Kidney (tissue), 14 donors: ENCODE results near the gene SERPINH1. TPM values are rescaled to one million over a fixed set of nuclear protein-coding genes. Genes with fewer than 3 reads are reported as not detected.
A peak's percentile ranks its signal among the peaks of the same experiment; 100 is the strongest.

Source experiments
- DNase-seq, 5 donors: peaks; one replicate each; pipeline ENCODE4 v3.0.0-alpha.2; 2013 to 2020
- FAIRE-seq: peaks from 2 replicates; lab custom pipeline; 2012; peaks lifted over from hg19 to GRCh38; lab: Jason Lieb, UNC
- H3K27ac ChIP-seq, 2 donors: one replicate each; pipeline ENCODE4 v1.7.0; 2013; ENCODE audit warnings: low read depth in 2 of 2, low read length in 2 of 2, inconsistent platforms in 1 of 2
- H3K27me3 ChIP-seq: one replicate; pipeline ENCODE4 v1.7.1; 2013; ENCODE audit warnings: low read length, inconsistent platforms; ENCODE audit not compliant: control insufficient read depth, insufficient read depth
- H3K36me3 ChIP-seq, 3 donors: one replicate each; pipeline versions ENCODE4 v1.7.0 to v1.7.1; 2013; ENCODE audit warnings: low read length in 3 of 3, control low read depth in 1 of 3, inconsistent platforms in 1 of 3; ENCODE audit not compliant: insufficient read depth in 3 of 3, control insufficient read depth in 2 of 3
- H3K4me1 ChIP-seq, 3 donors: one replicate each; pipeline versions ENCODE4 v1.7.0 to v1.7.1; 2013; ENCODE audit warnings: low read length in 3 of 3, inconsistent platforms in 1 of 3, low read depth in 1 of 3; ENCODE audit not compliant: control insufficient read depth in 2 of 3, insufficient read depth in 2 of 3
- H3K4me3 ChIP-seq, 3 donors: one replicate each; pipeline versions ENCODE4 v1.7.0 to v1.8.1; 2013; ENCODE audit warnings: low read length in 3 of 3, control low read depth in 1 of 3, inconsistent platforms in 1 of 3
- H3K9ac ChIP-seq, 3 donors: one replicate each; pipeline versions ENCODE4 v1.7.0 to v1.7.1; 2013; ENCODE audit warnings: low read length in 3 of 3, control low read depth in 1 of 3, inconsistent platforms in 1 of 3
- H3K9me3 ChIP-seq, 3 donors: one replicate each; pipeline versions ENCODE4 v1.7.0 to v1.7.1; 2013; ENCODE audit warnings: low read length in 3 of 3, control low read depth in 1 of 3, inconsistent platforms in 1 of 3; ENCODE audit not compliant: control insufficient read depth in 2 of 3, insufficient read depth in 1 of 3
- CTCF ChIP-seq: IDR thresholded peaks from 3 replicates; pipeline ENCODE4 v1.5.1; 2012; ENCODE audit warnings: mild to moderate bottlenecking, moderate library complexity, borderline replicate concordance; ENCODE audit not compliant: insufficient read depth; ENCODE audit errors: extremely low read depth
- intact Hi-C: fragments of 100-400 bp; cut with DNase I; formaldehyde crosslinking; loops from one replicate; pipeline ENCODE4 v1.11.1; 2022
- polyA plus RNA-seq: library from polyadenylated mRNA; stranded (reverse); fragments of 350-450 nt; fragmentation: Illumina TruSeq; extraction: RNeasy Lipid Tissue Mini Kit (QIAGEN cat#74804); gene quantifications from one replicate; pipeline ENCODE4 v1.2.3, GENCODE V29; 2014; ENCODE audit warnings: low read depth, low replicate concordance; ENCODE audit not compliant: insufficient read depth
- total RNA-seq: library from RNA; stranded (reverse); fragmentation: NEBNext Ultra II Directional; extraction: Animal tissue kit (Norgen Biotek cat#: 25700); gene quantifications from one replicate; pipeline ENCODE4 v1.2.1, GENCODE V29; 2021
- donor health status: control.
- donor health status: control.
- donor health status: control.
- donor health status: control.
- donor health status: control.
- donor health status: DM: yes; HTN: yes; CAD: no.
- donor health status: Normal renal cell carcinoma (clear cell type).

Gene SERPINH1
- total and polyA plus RNA-seq, 2 donors from 2014 or later = 81.1 to 104 TPM

GRCh38 chr11:75589933-75590332, 27.9 kb downstream of the SERPINH1 start:
- H3K9me3 ChIP-seq = no peaks in the 10 kb centered on the region
- no peak overlapping the region for H3K27ac ChIP-seq
- no peaks in the 10 kb centered on the region for H3K27me3 ChIP-seq
- no peaks in the 10 kb centered on the region for H3K36me3 ChIP-seq
- DNase-seq (no peak), FAIRE-seq (no peak)
- intact Hi-C loops = no loop called here
- no peak overlapping the region for H3K4me3 ChIP-seq
- no peaks in the 10 kb centered on the region for H3K4me1 ChIP-seq
- no peak for TF ChIP-seq CTCF
- H3K9ac ChIP-seq = no peak overlapping the region

- no peak for TF ChIP-seq CTCF
- no peak for FAIRE-seq
- no peaks in the 10 kb centered on the region for H3K36me3 ChIP-seq
Observed at GRCh38 chr11:75591371-75591770, 29.3 kb downstream of the SERPINH1 start.

GRCh38 chr11:75591966-75592365, 29.9 kb downstream of the SERPINH1 start:
- no peak for TF ChIP-seq CTCF

More at GRCh38 chr11:75591371-75591770, 29.3 kb downstream of the SERPINH1 start:
- DNase-seq = no peak
- no peak overlapping the region for H3K27ac ChIP-seq
- no peaks in the 10 kb centered on the region for H3K9me3 ChIP-seq
- intact Hi-C loops = no loop called here
- H3K9ac ChIP-seq = no peak overlapping the region
- no peaks in the 10 kb centered on the region for H3K27me3 ChIP-seq
- no peak overlapping the region for H3K4me3 ChIP-seq
- no peaks in the 10 kb centered on the region for H3K4me1 ChIP-seq

GRCh38 chr11:75592715-75593114, 30.7 kb downstream of the SERPINH1 start:
- no peaks in the 10 kb centered on the region for H3K27me3 ChIP-seq
- H3K9ac ChIP-seq = no peak overlapping the region
- intact Hi-C loops = no loop called here
- H3K4me1 ChIP-seq = no peaks in the 10 kb centered on the region
- TF ChIP-seq CTCF = no peak
- no peaks in the 10 kb centered on the region for H3K9me3 ChIP-seq
- FAIRE-seq (no peak), DNase-seq (peak in 3 of 5 donors; percentile 37 to 55 (median 53))
- H3K36me3 ChIP-seq = no peaks in the 10 kb centered on the region
- H3K27ac ChIP-seq = no peak overlapping the region
- H3K4me3 ChIP-seq = no peak overlapping the region

More at GRCh38 chr11:75591966-75592365, 29.9 kb downstream of the SERPINH1 start:
- H3K36me3 ChIP-seq = no peaks in the 10 kb centered on the region
- no peak overlapping the region for H3K4me3 ChIP-seq
- DNase-seq (no peak), FAIRE-seq (no peak)
- no peaks in the 10 kb centered on the region for H3K27me3 ChIP-seq
- H3K9ac ChIP-seq = no peak overlapping the region
- no peaks in the 10 kb centered on the region for H3K4me1 ChIP-seq
- H3K9me3 ChIP-seq = no peaks in the 10 kb centered on the region
- no peak overlapping the region for H3K27ac ChIP-seq
- intact Hi-C loops = no loop called here
